Neural progenitor cell (in vitro differentiated cells): ENCODE data around the gene TCF25. TPM values are rescaled to one million over a fixed set of nuclear protein-coding genes. Genes with fewer than 3 reads are reported as not detected.
A peak's percentile ranks its signal among the peaks of the same experiment; 100 is the strongest.

Experiments used
- DNase-seq: peaks from one replicate; pipeline ENCODE4 v3.0.0-alpha.2; 2016; ENCODE audit warnings: low spot score
- H2AFZ ChIP-seq: fragments of 200-600 bp; sonication (generic); replicated peaks from 2 replicates; pipeline ENCODE4 v1.6.1; 2016; ENCODE audit warnings: antibody characterized with exemption
- H3F3A ChIP-seq: fragments of 200-600 bp; sonication (generic); 2 replicates; pipeline ENCODE4 v1.6.1; 2016; ENCODE audit warnings: antibody characterized with exemption, low read depth
- H3K27ac ChIP-seq: fragments of 200-600 bp; sonication (generic); 2 replicates; pipeline ENCODE4 v1.5.1; 2016; ENCODE audit warnings: mild to moderate bottlenecking
- H3K27me3 ChIP-seq: fragments of 200-600 bp; sonication (generic); 2 replicates; pipeline ENCODE4 v1.6.1; 2016; ENCODE audit warnings: mild to moderate bottlenecking, moderate library complexity
- H3K36me3 ChIP-seq: fragments of 200-600 bp; sonication (generic); 2 replicates; pipeline ENCODE4 v1.5.1; 2016
- H3K4me1 ChIP-seq: fragments of 200-600 bp; sonication (generic); 2 replicates; pipeline ENCODE4 v1.6.1; 2016; ENCODE audit warnings: mixed run types
- H3K4me2 ChIP-seq: fragments of 200-600 bp; sonication (generic); 2 replicates; pipeline ENCODE4 v1.6.1; 2016
- H3K4me3 ChIP-seq: fragments of 200-600 bp; sonication (generic); 2 replicates; pipeline ENCODE4 v1.5.1; 2016
- H3K79me2 ChIP-seq: fragments of 200-600 bp; sonication (generic); 2 replicates; pipeline ENCODE4 v1.6.1; 2016; ENCODE audit warnings: low read depth
- H3K9ac ChIP-seq: fragments of 200-600 bp; sonication (generic); 2 replicates; pipeline ENCODE4 v1.6.1; 2016
- H3K9me3 ChIP-seq: fragments of 200-600 bp; sonication (generic); 2 replicates; pipeline ENCODE4 v1.5.1; 2016; ENCODE audit warnings: low read depth
- H4K20me1 ChIP-seq: fragments of 200-600 bp; sonication (generic); 2 replicates; pipeline ENCODE4 v1.6.1; 2016; ENCODE audit warnings: low read depth
- H3K27ac Mint-ChIP-seq: 3 replicates; pipeline ENCODE4 v1.8.0; 2021; ENCODE audit warnings: mixed read lengths
- H3K27me3 Mint-ChIP-seq: 2 replicates; pipeline ENCODE4 v1.8.0; 2022; ENCODE audit warnings: low read depth, mild to moderate bottlenecking, inconsistent platforms, moderate library complexity, mixed read lengths; ENCODE audit not compliant: insufficient read depth
- H3K36me3 Mint-ChIP-seq: 3 replicates; pipeline ENCODE4 v1.8.0; 2021; ENCODE audit warnings: mixed read lengths
- H3K4me1 Mint-ChIP-seq: 3 replicates; pipeline ENCODE4 v1.8.0; 2021; ENCODE audit warnings: mixed read lengths
- H3K4me3 Mint-ChIP-seq: 3 replicates; pipeline ENCODE4 v1.8.0; 2021; ENCODE audit warnings: mild to moderate bottlenecking, moderate library complexity, mixed read lengths
- H3K9me3 Mint-ChIP-seq: 3 replicates; pipeline ENCODE4 v1.8.0; 2020; ENCODE audit warnings: mixed read lengths
- EZH2 ChIP-seq: fragments of 200-600 bp; sonication (generic); IDR thresholded peaks from 2 replicates; pipeline ENCODE4 v1.6.1; 2017; ENCODE audit warnings: antibody characterized with exemption, mild to moderate bottlenecking, moderate library complexity
- EZH2phosphoT487 ChIP-seq: fragments of 200-600 bp; sonication (generic); IDR thresholded peaks from 2 replicates; pipeline ENCODE4 v1.6.1; 2017; ENCODE audit warnings: antibody characterized with exemption
- total RNA-seq: library from RNA; depleted of rRNA; stranded (reverse); fragments of >200 nt; gene quantifications from 2 replicates; pipeline ENCODE4 v1.2.3, GENCODE V29; 2015; ENCODE audit warnings: low replicate concordance
- TF ChIP-seq, protein P1 (sequence below): fragments of 200-600 bp; sonication (generic); IDR thresholded peaks from 2 replicates; pipeline ENCODE4 v1.5.1; 2017; ENCODE audit warnings: antibody characterized with exemption, mild to moderate bottlenecking

Gene TCF25
- total RNA-seq, 1 donor from 2014 or later = 95.6 TPM

DNA sequence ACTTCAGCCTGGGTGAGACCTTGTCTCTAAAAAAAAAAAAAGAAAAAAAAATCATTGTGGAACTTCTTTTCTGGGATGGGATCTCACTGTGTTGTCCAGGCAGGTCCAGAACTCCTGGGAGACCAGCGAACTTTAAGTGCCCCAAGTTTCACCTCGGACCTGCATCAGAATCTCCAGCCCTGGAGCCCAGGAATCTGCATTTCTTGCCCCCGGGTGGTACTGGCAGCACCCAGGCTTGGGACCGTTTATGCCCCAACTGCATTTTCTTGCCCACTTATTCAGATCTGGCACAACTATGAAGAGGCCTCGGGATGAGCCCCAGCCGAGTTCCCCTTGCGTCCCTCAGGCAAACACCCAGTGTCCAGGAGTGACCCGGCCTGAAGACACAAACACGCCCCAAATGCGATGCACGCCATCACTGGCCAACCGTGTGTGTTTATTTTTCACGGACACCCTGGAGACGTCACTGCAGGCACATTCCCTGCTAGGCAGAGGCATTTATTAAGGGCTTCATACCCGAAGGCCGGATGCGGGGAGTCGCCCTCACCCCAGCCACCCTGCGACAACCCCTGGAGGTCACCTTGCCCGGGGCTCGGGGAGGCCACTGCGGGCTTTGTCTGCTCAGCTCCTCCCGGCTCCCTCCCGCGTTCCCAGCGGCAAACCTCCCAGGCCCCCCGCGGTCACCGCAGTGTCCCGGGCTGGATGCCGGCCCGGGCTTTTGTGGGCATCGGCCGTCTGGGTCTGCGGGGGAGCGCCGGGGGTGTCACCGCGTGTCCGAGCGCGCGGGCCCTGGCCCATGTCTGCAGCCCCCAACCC, 45.8 kb upstream of the TCF25 start:
- peaks cover 12% of the 10 kb centered on the region for H3K27me3 Mint-ChIP-seq
- Histone ChIP-seq H3K4me3 (peak overlapping the region; percentile 67), H3F3A (peaks cover 27% of the 10 kb centered on the region), H3K9me3 (no peaks in the 10 kb centered on the region), H4K20me1 (peaks cover 28% of the 10 kb centered on the region), H3K79me2 (no peaks in the 10 kb centered on the region), H3K27ac (no peak overlapping the region), H3K9ac (no peak overlapping the region), H2AFZ (peak overlapping the region; percentile 59), H3K4me1 (peaks cover 4% of the 10 kb centered on the region), H3K4me2 (peak overlapping the region; percentile 83), H3K36me3 (no peaks in the 10 kb centered on the region), H3K27me3 (no peaks in the 10 kb centered on the region)
- H3K4me1 Mint-ChIP-seq = peaks cover 26% of the 10 kb centered on the region
- peak overlapping the region; percentile 87 for H3K4me3 Mint-ChIP-seq
- H3K27ac Mint-ChIP-seq = no peak overlapping the region
- peaks cover 7% of the 10 kb centered on the region for H3K36me3 Mint-ChIP-seq
- H3K9me3 Mint-ChIP-seq = no peaks in the 10 kb centered on the region
- TF ChIP-seq EZH2 (no peak), EZH2phosphoT487 (no peak)
- TF ChIP-seq, protein P1, sequence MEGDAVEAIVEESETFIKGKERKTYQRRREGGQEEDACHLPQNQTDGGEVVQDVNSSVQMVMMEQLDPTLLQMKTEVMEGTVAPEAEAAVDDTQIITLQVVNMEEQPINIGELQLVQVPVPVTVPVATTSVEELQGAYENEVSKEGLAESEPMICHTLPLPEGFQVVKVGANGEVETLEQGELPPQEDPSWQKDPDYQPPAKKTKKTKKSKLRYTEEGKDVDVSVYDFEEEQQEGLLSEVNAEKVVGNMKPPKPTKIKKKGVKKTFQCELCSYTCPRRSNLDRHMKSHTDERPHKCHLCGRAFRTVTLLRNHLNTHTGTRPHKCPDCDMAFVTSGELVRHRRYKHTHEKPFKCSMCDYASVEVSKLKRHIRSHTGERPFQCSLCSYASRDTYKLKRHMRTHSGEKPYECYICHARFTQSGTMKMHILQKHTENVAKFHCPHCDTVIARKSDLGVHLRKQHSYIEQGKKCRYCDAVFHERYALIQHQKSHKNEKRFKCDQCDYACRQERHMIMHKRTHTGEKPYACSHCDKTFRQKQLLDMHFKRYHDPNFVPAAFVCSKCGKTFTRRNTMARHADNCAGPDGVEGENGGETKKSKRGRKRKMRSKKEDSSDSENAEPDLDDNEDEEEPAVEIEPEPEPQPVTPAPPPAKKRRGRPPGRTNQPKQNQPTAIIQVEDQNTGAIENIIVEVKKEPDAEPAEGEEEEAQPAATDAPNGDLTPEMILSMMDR = no peak
- peak; percentile 74 for DNase-seq

DNA sequence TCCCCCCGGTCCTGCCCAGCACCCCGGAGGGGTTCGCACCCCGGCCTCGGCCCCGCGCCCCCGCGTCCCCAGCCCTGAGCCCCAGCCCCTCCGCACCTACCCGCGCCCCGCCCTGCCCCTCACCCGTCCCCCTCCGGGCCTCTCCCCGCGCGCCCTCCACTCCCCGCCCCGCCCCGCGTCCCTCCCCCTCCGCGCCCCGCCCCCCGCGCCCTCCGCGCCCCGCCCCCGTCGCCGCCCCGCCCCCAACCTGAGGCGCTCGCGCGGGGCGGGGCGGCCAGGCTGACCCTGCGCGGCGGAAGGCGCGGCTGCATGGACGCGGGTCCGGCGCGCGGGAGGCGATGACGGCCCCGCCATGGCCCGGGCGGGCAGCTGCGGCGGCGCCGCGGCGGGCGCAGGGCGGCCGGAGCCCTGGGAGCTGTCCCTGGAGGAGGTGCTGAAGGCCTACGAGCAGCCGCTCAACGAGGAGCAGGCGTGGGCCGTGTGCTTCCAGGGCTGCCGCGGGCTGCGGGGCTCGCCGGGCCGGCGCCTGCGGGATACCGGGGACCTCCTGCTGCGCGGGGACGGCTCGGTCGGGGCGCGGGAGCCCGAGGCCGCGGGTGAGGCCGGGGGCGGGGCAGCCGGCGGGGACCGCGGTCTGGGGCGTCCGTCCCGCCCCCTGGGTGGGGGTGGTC, 45.1 kb upstream of the TCF25 start, which contains the start of gene SPIRE2:
SPIRE2 (plus strand) TSS at position 277 of the 671 bp plus-strand sequence; CDS start at position 353, 76 bp downstream.
- Histone ChIP-seq H3K9me3 (no peaks in the 10 kb centered on the region), H3K9ac (no peak within 1 kb of the TSS), H4K20me1 (peaks cover 22% of the 10 kb centered on the region), H3K36me3 (no peaks in the 10 kb centered on the region), H3K4me3 (peak within 1 kb of the TSS; percentile 68), H3K27me3 (no peaks in the 10 kb centered on the region), H2AFZ (peak within 1 kb of the TSS; percentile 59), H3K4me2 (peak within 1 kb of the TSS; percentile 93), H3K27ac (no peak within 1 kb of the TSS), H3K79me2 (no peaks in the 10 kb centered on the region), H3K4me1 (no peaks in the 10 kb centered on the region), H3F3A (peaks cover 27% of the 10 kb centered on the region)
- Mint-ChIP-seq H3K27me3 (peaks cover 12% of the 10 kb centered on the region), H3K4me3 (peak within 1 kb of the TSS; percentile 94), H3K9me3 (no peaks in the 10 kb centered on the region), H3K27ac (peak within 1 kb of the TSS; percentile 87), H3K4me1 (peaks cover 19% of the 10 kb centered on the region), H3K36me3 (peaks cover 7% of the 10 kb centered on the region)
- TF ChIP-seq EZH2phosphoT487 = no peak
- TF ChIP-seq, protein P1 = no peak
- no peak for TF ChIP-seq EZH2
- DNase-seq = peak; percentile 96

DNA sequence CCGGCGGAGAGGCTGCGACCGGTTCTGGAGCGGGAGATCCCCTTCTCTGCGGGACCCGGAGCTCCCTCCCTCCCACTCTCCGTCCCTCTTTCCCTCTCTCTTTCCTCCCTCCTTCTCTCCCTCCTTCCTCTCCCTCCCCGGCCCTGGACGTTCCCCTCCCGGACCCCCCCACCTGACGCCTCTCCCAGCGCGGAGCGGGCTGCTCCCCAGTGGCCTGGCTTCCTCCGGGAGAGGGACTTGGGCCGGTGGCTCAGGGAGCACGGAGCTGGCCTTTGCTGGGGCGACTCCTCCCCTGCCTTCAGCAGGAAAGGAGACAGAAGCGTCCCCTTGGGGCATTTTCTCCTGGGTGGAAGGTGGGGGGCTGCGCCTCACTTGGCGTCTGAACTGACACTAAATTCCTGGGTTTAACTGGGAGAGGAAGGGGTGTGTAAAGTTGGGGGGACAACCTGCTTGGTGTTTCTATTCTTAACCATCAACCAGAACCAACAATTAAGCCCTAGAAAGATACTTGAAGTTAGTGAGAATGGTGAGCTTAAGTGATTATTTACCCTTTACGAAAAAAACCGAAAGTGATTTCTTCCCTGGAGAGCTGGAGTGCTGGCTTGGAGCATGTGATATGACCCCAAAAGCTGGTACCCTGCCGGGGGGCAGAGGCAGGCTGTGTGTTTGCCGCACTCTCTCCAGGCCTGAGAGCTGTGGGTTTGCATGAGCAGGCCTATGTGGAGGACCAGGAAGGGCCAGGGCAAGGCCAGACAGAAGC, 44.3 kb upstream of the TCF25 start:
- TF ChIP-seq EZH2phosphoT487 = no peak
- TF ChIP-seq, protein P1 = no peak
- no peak for TF ChIP-seq EZH2
- no peaks in the 10 kb centered on the region for H3K9me3 ChIP-seq
- peaks cover 22% of the 10 kb centered on the region for H4K20me1 ChIP-seq
- peaks cover 27% of the 10 kb centered on the region for H3F3A ChIP-seq
- Mint-ChIP-seq H3K27ac (peak overlapping the region; percentile 87), H3K27me3 (peaks cover 12% of the 10 kb centered on the region), H3K4me1 (peaks cover 14% of the 10 kb centered on the region), H3K36me3 (peaks cover 8% of the 10 kb centered on the region), H3K4me3 (peak overlapping the region; percentile 94), H3K9me3 (no peaks in the 10 kb centered on the region)
- no peak overlapping the region for H3K27ac ChIP-seq
- H3K79me2 ChIP-seq = no peaks in the 10 kb centered on the region
- peak overlapping the region; percentile 68 for H3K4me3 ChIP-seq
- no peaks in the 10 kb centered on the region for H3K36me3 ChIP-seq
- no peaks in the 10 kb centered on the region for H3K27me3 ChIP-seq
- H2AFZ ChIP-seq = no peak overlapping the region
- no peak for DNase-seq
- peak overlapping the region; percentile 93 for H3K4me2 ChIP-seq
- H3K9ac ChIP-seq = no peak overlapping the region
- no peaks in the 10 kb centered on the region for H3K4me1 ChIP-seq
